ENCODE data around the gene SWAP70.

DNA sequence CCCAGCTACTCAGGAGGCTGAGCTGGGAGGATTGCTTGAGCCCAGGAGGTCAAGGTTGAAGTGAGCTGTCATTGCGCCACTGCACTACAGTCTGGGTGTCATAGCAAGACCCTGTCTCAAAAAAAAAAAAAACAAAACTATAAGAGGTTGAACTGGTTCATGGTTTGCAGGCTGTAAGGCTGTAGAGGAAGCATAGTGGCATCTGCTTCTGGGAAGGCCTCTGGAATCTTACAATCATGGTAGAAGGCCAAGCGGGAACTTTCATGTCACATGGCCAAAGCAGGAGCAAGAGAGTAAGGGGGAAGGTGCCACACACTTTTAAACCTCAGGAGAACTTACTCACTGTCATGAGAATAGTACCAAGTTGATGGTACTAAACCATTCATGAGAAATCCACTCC lies 109.6 kb downstream of the SWAP70 start:
- TF ChIP-seq, protein P1, sequence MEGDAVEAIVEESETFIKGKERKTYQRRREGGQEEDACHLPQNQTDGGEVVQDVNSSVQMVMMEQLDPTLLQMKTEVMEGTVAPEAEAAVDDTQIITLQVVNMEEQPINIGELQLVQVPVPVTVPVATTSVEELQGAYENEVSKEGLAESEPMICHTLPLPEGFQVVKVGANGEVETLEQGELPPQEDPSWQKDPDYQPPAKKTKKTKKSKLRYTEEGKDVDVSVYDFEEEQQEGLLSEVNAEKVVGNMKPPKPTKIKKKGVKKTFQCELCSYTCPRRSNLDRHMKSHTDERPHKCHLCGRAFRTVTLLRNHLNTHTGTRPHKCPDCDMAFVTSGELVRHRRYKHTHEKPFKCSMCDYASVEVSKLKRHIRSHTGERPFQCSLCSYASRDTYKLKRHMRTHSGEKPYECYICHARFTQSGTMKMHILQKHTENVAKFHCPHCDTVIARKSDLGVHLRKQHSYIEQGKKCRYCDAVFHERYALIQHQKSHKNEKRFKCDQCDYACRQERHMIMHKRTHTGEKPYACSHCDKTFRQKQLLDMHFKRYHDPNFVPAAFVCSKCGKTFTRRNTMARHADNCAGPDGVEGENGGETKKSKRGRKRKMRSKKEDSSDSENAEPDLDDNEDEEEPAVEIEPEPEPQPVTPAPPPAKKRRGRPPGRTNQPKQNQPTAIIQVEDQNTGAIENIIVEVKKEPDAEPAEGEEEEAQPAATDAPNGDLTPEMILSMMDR (conservative IDR thresholded peaks at IDR 0.05 in 1 of 2, IDR thresholded peaks at IDR 0.05 in 1 of 2; ENCODE audit: low read depth in 1 of 2, low read length in 2 of 2): no peak
- TF ChIP-seq EZH2 (IDR thresholded peaks at IDR 0.05; ENCODE audit: low read length, missing control alignments): no peak

Data from fibroblast of lung (primary cell).